GM10847 (cell line): ENCODE measurements around the gene METTL17.
A peak's percentile ranks its signal among the peaks of the same experiment; 100 is the strongest.
"Not testable (repeated sequence)": the region's sequence is repeated elsewhere in the genome, so short reads cannot be mapped to it uniquely, and the experiment has no call there.

Source experiments
- POLR2A ChIP-seq: IDR thresholded peaks from 2 replicates; pipeline ENCODE4 v1.6.1; 2011; ENCODE audit not compliant: insufficient read length; ENCODE audit errors: extremely low read depth

Gene METTL17, protein sequence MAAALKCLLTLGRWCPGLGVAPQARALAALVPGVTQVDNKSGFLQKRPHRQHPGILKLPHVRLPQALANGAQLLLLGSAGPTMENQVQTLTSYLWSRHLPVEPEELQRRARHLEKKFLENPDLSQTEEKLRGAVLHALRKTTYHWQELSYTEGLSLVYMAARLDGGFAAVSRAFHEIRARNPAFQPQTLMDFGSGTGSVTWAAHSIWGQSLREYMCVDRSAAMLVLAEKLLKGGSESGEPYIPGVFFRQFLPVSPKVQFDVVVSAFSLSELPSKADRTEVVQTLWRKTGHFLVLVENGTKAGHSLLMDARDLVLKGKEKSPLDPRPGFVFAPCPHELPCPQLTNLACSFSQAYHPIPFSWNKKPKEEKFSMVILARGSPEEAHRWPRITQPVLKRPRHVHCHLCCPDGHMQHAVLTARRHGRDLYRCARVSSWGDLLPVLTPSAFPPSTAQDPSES

DNA sequence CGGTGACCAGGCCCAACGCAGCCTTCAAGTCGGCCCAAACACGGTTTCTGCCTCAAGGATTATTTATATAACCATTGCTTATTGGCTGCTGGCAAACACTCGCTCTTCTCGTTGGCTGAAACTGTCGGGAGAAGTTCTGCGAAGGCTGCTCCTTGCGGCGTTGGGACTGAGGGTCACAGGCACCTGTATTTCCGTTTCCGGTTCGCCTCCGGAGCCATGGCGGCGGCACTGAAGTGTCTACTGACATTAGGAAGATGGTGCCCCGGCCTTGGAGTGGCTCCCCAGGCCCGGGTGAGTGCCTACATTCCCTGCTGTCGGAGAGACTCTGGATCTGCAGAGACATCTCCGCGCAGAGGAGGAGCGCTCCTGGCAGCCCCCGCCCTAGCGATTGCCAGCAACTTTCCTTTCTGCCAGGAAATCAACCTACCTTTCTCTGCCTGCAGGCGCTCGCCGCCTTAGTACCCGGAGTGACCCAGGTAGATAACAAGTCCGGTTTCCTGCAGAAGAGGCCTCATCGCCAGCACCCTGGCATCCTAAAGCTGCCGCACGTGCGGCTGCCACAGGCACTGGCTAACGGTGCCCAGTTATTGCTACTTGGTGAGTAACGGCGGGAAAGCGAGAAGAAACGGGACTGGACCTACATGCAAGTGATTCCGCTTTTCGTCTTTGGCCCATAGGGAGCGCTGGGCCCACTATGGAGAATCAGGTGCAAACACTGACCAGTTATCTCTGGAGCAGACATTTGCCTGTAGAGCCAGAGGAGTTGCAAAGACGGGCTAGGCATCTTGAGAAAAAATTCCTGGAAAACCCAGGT, at the start of gene METTL17:
TSS of gene METTL17 (plus strand) at position 194 of the 814 bp plus-strand sequence. CDS start at position 217, 23 bp downstream.
- peak; percentile 74 for TF ChIP-seq POLR2A

DNA sequence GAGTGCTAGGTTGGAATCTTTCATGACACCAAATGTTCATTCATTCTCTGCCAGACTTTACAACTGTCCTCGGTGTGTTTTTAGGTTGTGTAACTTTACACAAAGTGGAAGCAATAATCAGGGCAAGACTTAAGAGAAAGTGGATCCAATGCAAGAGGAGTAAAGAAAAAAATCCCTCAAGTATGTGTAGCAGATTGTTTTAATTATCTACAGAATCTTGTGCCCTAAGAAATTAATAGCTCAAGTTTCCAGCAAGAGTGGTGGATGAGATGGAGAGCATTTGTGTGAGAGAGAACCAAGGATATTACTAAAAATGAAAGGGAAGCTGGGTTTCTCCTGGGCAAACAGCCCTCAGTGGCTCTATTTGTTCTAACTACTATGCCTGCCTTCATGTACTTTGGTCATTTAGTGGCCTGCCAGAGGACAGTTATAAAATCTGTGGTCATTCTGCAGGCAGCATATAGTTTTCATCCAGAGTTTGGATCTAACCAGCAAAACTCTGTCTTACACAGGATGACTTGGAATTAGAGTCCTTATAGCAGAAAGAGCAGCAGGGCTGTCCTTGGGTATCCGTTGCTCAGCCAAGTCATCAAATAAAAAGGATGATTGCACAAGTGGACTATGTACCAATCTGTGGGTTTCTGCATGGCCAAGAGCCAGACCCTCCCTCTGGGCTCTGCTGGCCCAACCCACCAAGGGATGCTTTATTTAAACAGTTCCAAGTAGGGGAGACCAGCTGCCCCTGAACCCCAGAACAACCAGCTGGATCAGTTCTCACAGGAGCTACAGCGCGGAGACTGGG, 34.8 kb upstream of the METTL17 start, which contains the start of gene RNASE2:
TSS of gene RNASE2 (plus strand) at position 752 of the 802 bp plus-strand sequence. CDS start 285 bp downstream, outside the sequence.
- not testable (repeated sequence) for TF ChIP-seq POLR2A

DNA sequence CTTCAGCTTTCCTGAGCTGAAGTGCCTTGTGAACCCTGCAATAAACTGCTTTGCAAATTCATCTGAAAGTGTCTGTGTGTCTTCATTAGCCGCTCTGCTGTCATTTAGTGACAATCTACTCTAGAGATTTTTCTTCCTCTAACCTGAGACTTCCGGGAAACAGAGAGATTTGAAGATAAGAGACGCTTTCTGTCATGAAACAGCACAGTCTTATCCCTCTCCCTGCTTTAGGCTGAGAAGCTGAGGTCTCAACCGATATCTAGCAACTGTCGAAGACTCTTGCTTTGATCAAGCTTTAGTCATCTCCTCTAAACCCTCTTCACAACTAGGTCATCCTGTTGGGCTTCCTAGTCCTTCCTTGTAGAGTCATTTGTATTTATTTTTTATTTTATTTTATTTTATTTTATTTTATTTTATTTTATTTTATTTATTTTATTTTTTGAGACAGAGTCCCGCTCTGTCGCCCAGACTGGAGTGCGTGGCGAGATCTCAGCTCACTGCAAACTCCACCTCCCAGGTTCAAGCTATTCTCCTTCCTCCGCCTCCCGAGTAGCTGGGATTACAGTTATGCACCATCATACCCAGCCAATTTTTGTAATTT, 33.3 kb upstream of the METTL17 start:
- TF ChIP-seq POLR2A, result no peak

DNA sequence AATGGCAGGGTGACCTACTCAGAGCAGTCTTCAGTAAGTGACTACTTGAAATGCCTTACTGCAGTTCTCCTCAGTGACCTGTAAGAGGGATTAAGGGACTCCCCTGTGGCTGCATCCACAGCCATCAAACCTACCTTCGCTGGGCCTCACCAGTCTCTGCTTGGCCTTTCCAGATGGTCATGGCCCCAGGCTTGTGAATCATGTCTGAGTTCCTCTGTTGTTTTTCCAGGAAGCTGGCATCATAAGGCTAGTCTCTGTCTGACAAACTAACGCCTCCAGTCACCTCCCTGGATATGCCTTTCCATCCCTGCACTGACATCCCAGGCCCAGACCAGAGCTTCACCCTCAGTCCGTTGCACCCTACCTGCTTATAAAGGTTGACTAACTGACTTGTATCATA, 20.4 kb upstream of the METTL17 start:
- no peak for TF ChIP-seq POLR2A

- TF ChIP-seq POLR2A, result no peak
Observed at GRCh38 chr14:20970647-20970982, 19.2 kb upstream of the METTL17 start.

DNA sequence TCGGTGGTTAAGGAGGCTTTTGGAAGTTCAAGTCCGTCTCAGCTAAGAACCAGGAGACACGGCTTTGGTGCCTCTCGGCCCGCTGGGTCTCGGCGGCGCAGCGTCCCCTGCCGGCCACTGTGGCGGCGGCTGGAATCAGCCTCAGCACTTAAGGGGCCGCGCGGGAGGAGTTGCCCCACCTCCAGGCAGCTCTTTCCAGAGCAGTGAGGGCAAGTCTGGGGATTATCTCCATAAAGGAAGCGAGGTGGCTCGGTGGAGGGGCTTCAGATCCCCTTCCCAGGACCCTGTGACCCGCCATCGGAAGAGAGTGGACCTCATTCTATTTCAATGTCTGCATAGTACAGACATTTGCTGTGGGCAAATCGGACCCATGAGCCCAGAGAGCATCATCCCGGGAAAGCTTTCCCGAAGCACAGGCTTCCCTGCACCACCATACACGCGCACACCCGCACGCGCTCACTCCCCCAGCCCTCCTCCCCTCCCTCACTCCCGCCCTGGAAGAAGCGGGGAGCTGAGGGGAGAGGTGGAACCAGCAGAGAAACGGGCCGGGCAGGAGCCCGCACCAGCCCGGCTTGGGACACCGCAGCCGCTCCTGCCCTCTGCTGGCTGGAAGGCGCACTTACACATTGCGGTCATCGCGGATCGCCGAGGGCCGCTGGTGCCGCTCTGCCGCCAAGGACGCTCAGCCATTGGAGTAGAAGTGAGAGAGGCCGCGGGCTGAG, 18.6 kb upstream of the METTL17 start:
- no peak for TF ChIP-seq POLR2A

DNA sequence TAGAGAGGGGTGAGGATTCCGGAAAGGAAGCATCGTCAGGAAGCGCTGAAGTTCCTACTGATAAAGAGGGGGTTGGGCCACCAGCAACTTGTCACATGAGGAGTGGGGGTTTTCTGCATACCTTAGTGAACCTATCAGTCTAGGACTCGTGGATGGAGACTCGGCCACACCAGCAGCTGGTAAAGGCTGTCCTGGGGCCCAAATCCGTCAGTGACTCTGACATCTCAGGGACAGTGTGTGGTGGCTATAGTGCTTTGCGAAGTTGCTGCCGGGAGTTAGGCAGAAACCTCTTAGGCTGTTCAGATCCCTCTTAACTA, 18.1 kb upstream of the METTL17 start:
- no peak for TF ChIP-seq POLR2A

- no peak for TF ChIP-seq POLR2A
Observed at GRCh38 chr14:20973501-20973900, 16.3 kb upstream of the METTL17 start.

GRCh38 chr14:20976291-20976690, 13.5 kb upstream of the METTL17 start:
- no peak for TF ChIP-seq POLR2A

DNA sequence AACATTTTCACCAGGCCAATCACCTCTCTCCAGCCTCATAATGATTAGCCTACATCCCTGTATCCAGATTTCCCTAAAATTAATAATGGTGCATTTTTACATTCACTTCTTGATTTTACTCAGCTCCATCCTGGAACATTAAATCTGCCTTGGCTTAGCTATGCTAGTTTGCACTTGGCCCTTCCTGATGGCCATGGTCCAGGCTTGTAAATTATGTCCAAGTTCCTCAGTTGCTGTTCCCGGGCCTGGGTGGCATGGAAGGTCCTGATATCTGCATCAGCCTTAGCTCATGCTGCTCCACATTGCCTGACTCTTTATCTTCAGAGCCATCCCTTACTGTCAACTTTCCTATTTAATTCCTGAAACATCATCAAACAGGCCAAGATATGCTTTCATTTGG, 11.1 kb upstream of the METTL17 start:
- no peak for TF ChIP-seq POLR2A

- TF ChIP-seq POLR2A, result no peak
Observed at GRCh38 chr14:20980906-20981305, 8.9 kb upstream of the METTL17 start.

DNA sequence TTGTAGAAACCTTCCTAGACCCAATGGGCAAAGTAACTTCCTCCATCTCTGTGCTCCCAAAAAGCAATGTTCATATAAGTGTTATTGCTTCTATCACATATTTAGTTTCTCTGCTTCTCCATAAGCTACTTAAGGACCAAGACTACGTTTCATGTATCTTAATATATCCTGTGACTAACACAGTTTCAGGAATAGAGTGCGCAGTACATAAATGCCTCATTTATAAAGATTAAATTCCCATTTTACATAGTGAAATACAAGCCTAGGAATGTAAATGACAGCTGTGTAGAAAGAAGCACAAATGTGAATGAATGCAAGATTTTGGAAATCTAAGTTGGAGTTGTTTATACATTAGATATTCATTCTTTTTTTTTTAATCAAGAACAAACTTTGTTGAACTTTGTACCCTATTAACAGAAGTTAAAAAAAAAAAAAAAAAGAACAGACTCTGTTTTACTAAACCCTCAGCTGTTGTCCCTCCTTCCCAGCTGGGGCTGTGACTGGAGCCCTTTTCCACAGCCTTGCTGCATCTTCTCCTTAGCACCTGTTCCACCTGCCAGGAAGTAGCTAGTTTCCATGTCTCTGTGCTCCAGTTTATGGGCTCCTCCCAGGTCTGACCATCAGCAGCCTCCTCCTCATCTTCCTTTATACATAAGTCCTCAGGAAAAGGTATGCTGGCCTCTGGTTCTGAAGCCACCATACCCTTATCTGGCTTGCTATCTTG, 7.0 kb upstream of the METTL17 start:
- no peak for TF ChIP-seq POLR2A

DNA sequence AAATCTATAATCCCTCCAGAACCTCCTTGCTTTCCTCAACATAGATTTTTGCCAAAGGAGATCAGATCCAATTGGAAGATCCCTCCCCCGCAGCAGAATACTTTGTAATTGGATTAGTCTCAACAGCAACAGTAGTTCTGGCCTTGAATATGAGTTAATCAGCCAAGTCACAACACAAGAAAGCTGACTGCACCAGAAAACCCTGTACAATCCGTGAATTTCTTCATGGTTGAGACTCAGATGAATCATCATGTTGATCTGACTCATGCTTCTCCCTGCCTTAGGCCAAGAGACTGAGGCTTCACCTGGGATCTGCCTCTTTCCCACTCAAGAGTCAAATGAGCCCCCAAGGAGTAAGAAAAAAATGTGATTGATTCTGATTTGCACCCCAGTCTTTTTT, 3.0 kb upstream of the METTL17 start:
- TF ChIP-seq POLR2A, result no peak
